ENCODE results near the gene NAV1. TPM values are rescaled to one million over a fixed set of nuclear protein-coding genes. Genes with fewer than 3 reads are reported as not detected.

The NAV1 gene
- total RNA-seq, 2 donors from 2014 or later = 126 to 255 TPM

DNA sequence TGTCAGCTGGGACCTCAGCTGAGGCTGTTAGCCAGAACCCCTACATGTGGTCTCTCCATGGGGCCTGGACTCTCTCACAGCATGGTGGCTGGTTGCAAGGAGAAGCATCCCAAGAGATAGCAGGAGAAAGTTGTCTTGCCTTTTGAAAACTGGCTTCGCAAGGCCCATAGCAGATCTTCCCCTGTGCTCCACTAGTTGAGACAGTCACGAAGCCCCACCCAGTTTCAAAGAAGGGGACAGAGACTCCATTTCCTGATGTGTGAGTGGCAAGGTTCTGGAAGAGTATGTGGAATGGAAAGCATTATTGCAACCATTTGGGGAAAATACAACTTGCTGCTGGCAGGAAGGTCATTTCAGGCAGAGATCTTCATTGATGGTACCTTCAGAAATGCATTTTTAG is 24.5 kb upstream of the NAV1 start:
- Histone ChIP-seq H3K27me3 (replicated peaks; ENCODE audit: insufficient read depth) (no peaks in the 10 kb centered on the region), H3K9me3 (no peaks in the 10 kb centered on the region), H3K36me3 (no peaks in the 10 kb centered on the region), H3K4me1 (ENCODE audit: control insufficient read depth in 1 of 2, low read depth in 2 of 2) (peaks cover 14 to 21% of the 10 kb centered on the region in 2 donors), H3K4me3 (no peak overlapping the region), H3K27ac (no peak overlapping the region)
- DNase-seq (ENCODE audit: low spot score) = no peak
- TF ChIP-seq, protein P1, sequence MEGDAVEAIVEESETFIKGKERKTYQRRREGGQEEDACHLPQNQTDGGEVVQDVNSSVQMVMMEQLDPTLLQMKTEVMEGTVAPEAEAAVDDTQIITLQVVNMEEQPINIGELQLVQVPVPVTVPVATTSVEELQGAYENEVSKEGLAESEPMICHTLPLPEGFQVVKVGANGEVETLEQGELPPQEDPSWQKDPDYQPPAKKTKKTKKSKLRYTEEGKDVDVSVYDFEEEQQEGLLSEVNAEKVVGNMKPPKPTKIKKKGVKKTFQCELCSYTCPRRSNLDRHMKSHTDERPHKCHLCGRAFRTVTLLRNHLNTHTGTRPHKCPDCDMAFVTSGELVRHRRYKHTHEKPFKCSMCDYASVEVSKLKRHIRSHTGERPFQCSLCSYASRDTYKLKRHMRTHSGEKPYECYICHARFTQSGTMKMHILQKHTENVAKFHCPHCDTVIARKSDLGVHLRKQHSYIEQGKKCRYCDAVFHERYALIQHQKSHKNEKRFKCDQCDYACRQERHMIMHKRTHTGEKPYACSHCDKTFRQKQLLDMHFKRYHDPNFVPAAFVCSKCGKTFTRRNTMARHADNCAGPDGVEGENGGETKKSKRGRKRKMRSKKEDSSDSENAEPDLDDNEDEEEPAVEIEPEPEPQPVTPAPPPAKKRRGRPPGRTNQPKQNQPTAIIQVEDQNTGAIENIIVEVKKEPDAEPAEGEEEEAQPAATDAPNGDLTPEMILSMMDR (IDR thresholded peaks at IDR 0.05) = no peak
- no peak for ATAC-seq (ENCODE audit: insufficient number of reproducible peaks, low FRiP score, low read depth)

DNA sequence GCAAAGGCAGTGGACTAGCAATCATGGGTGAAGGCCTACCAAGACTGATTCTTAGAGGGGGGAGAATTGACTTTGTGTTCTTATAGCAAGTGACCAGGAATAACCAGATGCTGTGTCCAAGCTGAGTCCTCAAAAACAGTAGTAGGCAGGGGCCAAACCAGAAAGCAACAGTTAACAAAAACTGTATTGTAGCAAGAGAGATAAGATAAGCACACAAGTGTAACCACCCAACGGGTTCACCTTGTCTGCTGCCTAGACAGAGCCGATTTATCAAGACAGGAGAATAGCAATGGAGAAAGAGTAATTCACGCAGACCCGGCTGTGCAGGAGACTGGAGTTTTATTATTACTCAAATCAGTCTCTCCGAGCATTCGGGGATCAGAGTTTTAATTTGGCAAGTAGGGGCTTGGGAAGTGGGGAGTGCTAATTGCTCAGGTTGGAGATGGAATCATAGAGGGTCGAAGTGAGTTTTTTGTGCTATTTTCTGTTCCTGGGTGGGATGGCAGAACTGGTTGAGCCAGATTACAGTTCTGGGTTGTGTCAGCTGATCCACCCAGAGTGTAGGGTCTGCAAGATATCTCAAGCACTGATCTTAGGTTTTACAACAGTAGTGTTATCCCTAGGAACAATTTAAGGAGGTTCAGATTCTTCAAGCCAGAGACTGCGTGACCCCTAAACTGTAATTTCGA is 23.7 kb upstream of the NAV1 start:
- DNase-seq (ENCODE audit: low spot score) = no peak
- Histone ChIP-seq H3K36me3 (no peaks in the 10 kb centered on the region), H3K27me3 (replicated peaks; ENCODE audit: insufficient read depth) (no peaks in the 10 kb centered on the region), H3K9me3 (no peaks in the 10 kb centered on the region), H3K4me1 (ENCODE audit: control insufficient read depth in 1 of 2, low read depth in 2 of 2) (peaks cover 14 to 21% of the 10 kb centered on the region in 2 donors), H3K27ac (no peak overlapping the region), H3K4me3 (no peak overlapping the region)
- TF ChIP-seq, protein P1 (IDR thresholded peaks at IDR 0.05) = no peak
- no peak for ATAC-seq (ENCODE audit: insufficient number of reproducible peaks, low FRiP score, low read depth)

DNA sequence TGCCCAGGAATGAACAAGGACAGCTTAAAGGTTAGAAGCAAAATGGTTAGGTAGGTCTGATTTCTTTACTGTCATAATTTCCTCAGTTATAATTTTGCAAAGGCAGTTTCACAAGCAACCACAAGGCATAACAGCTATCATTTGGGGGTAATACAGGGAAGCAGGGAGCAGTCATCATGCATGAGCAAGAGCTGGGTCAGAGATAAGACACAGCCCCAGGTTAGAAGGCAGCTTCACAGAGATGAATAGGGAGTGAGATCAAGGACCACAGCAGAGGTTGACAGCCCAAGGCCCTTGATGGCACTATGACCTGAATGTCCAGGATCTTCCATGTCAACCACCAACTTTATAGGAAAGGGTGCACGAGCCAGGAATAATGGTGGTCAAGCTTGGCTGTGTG is 23.0 kb upstream of the NAV1 start:
- peaks cover 14 to 21% of the 10 kb centered on the region in 2 donors for H3K4me1 ChIP-seq (ENCODE audit: control insufficient read depth in 1 of 2, low read depth in 2 of 2)
- no peak overlapping the region for H3K27ac ChIP-seq
- TF ChIP-seq, protein P1 (IDR thresholded peaks at IDR 0.05) = no peak
- ATAC-seq (ENCODE audit: insufficient number of reproducible peaks, low FRiP score, low read depth) = no peak
- H3K4me3 ChIP-seq = no peak overlapping the region
- H3K36me3 ChIP-seq = no peaks in the 10 kb centered on the region
- H3K27me3 ChIP-seq (replicated peaks; ENCODE audit: insufficient read depth) = no peaks in the 10 kb centered on the region
- DNase-seq (ENCODE audit: low spot score) = no peak
- H3K9me3 ChIP-seq = no peaks in the 10 kb centered on the region

DNA sequence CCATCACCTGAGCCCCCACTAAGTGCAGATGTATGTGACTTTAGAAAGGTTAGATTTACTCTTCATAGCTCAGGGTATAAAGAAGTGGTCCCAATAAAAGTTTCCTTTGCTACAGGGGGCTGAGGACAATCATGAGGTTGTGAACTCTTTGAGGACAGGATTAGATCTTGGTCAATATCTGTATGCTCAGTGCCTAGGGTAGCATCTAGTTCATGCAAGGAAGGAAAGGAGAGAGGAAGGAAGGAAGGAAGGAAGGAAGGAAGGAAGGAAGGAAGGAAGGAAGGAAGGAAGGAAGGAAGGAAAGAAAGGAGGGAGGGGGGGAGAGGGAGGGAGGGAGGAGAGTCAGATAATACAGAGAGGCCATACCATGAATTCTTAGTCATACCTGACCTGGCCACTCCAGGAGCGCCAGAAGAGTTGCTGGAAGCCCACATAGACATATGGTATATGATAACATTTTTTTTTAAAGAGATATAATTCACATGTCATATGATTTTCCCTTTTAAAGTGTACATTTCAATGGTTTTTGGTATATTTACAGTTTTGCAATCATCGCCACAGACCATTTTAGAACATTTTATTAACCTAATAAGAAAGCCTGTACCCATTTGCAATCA is 22.3 kb upstream of the NAV1 start:
- H3K27ac ChIP-seq = no peak overlapping the region
- ATAC-seq (ENCODE audit: insufficient number of reproducible peaks, low FRiP score, low read depth) (no peak), DNase-seq (ENCODE audit: low spot score) (no peak)
- H3K4me1 ChIP-seq (ENCODE audit: control insufficient read depth in 1 of 2, low read depth in 2 of 2) = peaks cover 12 to 18% of the 10 kb centered on the region in 2 donors
- no peak overlapping the region for H3K4me3 ChIP-seq
- TF ChIP-seq, protein P1 (IDR thresholded peaks at IDR 0.05) = no peak
- H3K9me3 ChIP-seq = no peaks in the 10 kb centered on the region
- H3K36me3 ChIP-seq = no peaks in the 10 kb centered on the region
- no peaks in the 10 kb centered on the region for H3K27me3 ChIP-seq (replicated peaks; ENCODE audit: insufficient read depth)

DNA sequence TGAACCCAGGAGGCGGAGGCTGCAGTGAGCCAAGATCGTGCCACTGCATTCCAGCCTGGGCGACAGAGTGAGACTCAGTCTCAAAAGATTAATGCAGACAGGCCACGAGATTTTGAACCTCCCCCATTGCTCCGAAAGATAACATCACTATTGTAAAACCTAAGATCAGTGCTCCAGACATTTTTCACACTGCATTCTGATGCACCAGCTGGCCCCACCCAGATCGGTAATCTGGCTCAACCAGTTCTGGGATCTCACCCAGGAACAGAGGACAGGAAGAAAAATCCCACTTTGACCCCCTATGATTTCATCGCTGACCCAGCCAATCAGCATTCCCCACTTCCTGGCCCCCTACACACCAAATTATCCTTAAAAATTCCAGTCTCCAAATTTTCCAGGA is 21.3 kb upstream of the NAV1 start:
- peaks cover 2 to 8% of the 10 kb centered on the region in 2 donors for H3K4me1 ChIP-seq (ENCODE audit: control insufficient read depth in 1 of 2, low read depth in 2 of 2)
- no peaks in the 10 kb centered on the region for H3K27me3 ChIP-seq (replicated peaks; ENCODE audit: insufficient read depth)
- H3K4me3 ChIP-seq = no peak overlapping the region
- TF ChIP-seq, protein P1 (IDR thresholded peaks at IDR 0.05) = no peak
- ATAC-seq (ENCODE audit: insufficient number of reproducible peaks, low FRiP score, low read depth) (no peak), DNase-seq (ENCODE audit: low spot score) (no peak)
- no peak overlapping the region for H3K27ac ChIP-seq
- H3K9me3 ChIP-seq = no peaks in the 10 kb centered on the region
- H3K36me3 ChIP-seq = no peaks in the 10 kb centered on the region

Data from thoracic aorta (tissue), 2 donors.